ENCODE data around the gene SLC46A2.

Gene SLC46A2

GRCh38 chr9:112890106-112891081, at the start of gene SLC46A2:
TSS of gene SLC46A2 (minus strand) at chr9:112890876. CDS start at chr9:112890681, 195 bp downstream.
- in situ Hi-C loops (cut with MboI; ENCODE audit: low sequenced_read_pairs): loop anchor here (25.0 kb wide), 1 partner anchor 128 kb away; the partner anchor contains the start of gene SNX30

GRCh38 chr9:112939418-112939817, 48.7 kb upstream of the SLC46A2 start:
- in situ Hi-C loops (cut with MboI; ENCODE audit: low sequenced_read_pairs): no loop called here

GRCh38 chr9:112933696-112934095, 43.0 kb upstream of the SLC46A2 start:
- in situ Hi-C loops (cut with MboI; ENCODE audit: low sequenced_read_pairs): no loop called here

- in situ Hi-C loops (cut with MboI; ENCODE audit: low sequenced_read_pairs): no loop called here
These were observed 34.5 kb upstream of the SLC46A2 start for GRCh38 chr9:112925058-112925641.

GRCh38 chr9:112921549-112921948, 30.9 kb upstream of the SLC46A2 start:
- in situ Hi-C loops (cut with MboI; ENCODE audit: low sequenced_read_pairs): loop anchor here (25.0 kb wide), 1 partner anchor 241 kb away; the partner anchor contains the start of gene SLC31A2

GRCh38 chr9:112917987-112918362, 27.3 kb upstream of the SLC46A2 start:
- in situ Hi-C loops (cut with MboI; ENCODE audit: low sequenced_read_pairs): loop anchor here (25.0 kb wide), 1 partner anchor 244 kb away; the partner anchor contains the start of gene SLC31A2

- in situ Hi-C loops (cut with MboI; ENCODE audit: low sequenced_read_pairs): loop anchor here (25.0 kb wide), 1 partner anchor 245 kb away; the partner anchor contains the start of gene SLC31A2
These were observed 26.6 kb upstream of the SLC46A2 start for GRCh38 chr9:112917047-112917986.

GRCh38 chr9:112914524-112914923, 23.8 kb upstream of the SLC46A2 start:
- in situ Hi-C loops (cut with MboI; ENCODE audit: low sequenced_read_pairs): loop anchor here (25.0 kb wide), 1 partner anchor 248 kb away; the partner anchor contains the start of gene SLC31A2

- in situ Hi-C loops (cut with MboI; ENCODE audit: low sequenced_read_pairs): loop anchor here (25.0 kb wide), 1 partner anchor 249 kb away; the partner anchor contains the start of gene SLC31A2
These were observed 22.6 kb upstream of the SLC46A2 start for GRCh38 chr9:112913326-112913725.

- in situ Hi-C loops (cut with MboI; ENCODE audit: low sequenced_read_pairs): loop anchor here (25.0 kb wide), 1 partner anchor 250 kb away; the partner anchor contains the start of gene SLC31A2
These were observed 22.0 kb upstream of the SLC46A2 start for GRCh38 chr9:112912636-112913035.

- in situ Hi-C loops (cut with MboI; ENCODE audit: low sequenced_read_pairs): loop anchor here (25.0 kb wide), 1 partner anchor 251 kb away; the partner anchor contains the start of gene SLC31A2
These were observed 21.1 kb upstream of the SLC46A2 start for GRCh38 chr9:112911736-112912135.

GRCh38 chr9:112905084-112905483, 14.4 kb upstream of the SLC46A2 start:
- in situ Hi-C loops (cut with MboI; ENCODE audit: low sequenced_read_pairs): loop anchor here (25.0 kb wide), 1 partner anchor 257 kb away; the partner anchor contains the start of gene SLC31A2

GRCh38 chr9:112900901-112901300, 10.2 kb upstream of the SLC46A2 start:
- in situ Hi-C loops (cut with MboI; ENCODE audit: low sequenced_read_pairs): loop anchor here (25.0 kb wide), 1 partner anchor 261 kb away; the partner anchor contains the start of gene SLC31A2

GRCh38 chr9:112900488-112900887, 9.8 kb upstream of the SLC46A2 start:
- in situ Hi-C loops (cut with MboI; ENCODE audit: low sequenced_read_pairs): loop anchor here (25.0 kb wide), 1 partner anchor 262 kb away; the partner anchor contains the start of gene SLC31A2

GRCh38 chr9:112898872-112899311, 8.2 kb upstream of the SLC46A2 start:
- in situ Hi-C loops (cut with MboI; ENCODE audit: low sequenced_read_pairs): loop anchor here (25.0 kb wide), 1 partner anchor 137 kb away; the partner anchor contains the start of gene SNX30

- in situ Hi-C loops (cut with MboI; ENCODE audit: low sequenced_read_pairs): loop anchor here (25.0 kb wide), 1 partner anchor 134 kb away; the partner anchor contains the start of gene SNX30
These were observed 5.5 kb upstream of the SLC46A2 start for GRCh38 chr9:112896131-112896530.

- in situ Hi-C loops (cut with MboI; ENCODE audit: low sequenced_read_pairs): loop anchor here (25.0 kb wide), 1 partner anchor 132 kb away; the partner anchor contains the start of gene SNX30
These were observed 4.0 kb upstream of the SLC46A2 start for GRCh38 chr9:112894699-112895098.

GRCh38 chr9:112894041-112894440, 3.4 kb upstream of the SLC46A2 start:
- in situ Hi-C loops (cut with MboI; ENCODE audit: low sequenced_read_pairs): loop anchor here (25.0 kb wide), 1 partner anchor 132 kb away; the partner anchor contains the start of gene SNX30

- in situ Hi-C loops (cut with MboI; ENCODE audit: low sequenced_read_pairs): loop anchor here (25.0 kb wide), 1 partner anchor 131 kb away; the partner anchor contains the start of gene SNX30
These were observed 2.3 kb upstream of the SLC46A2 start for GRCh38 chr9:112892981-112893380.

Measured in HL-60/S4 treated with phorbol 12-myristate 13-acetate at 8.2 ng/mL for 4 days and 3 days (cell line).